ENCODE data around the gene CAPN9.

GRCh38 chr1:230768903-230769570, 21.8 kb downstream of the CAPN9 start:
- TF ChIP-seq CTCF (IDR thresholded peaks at IDR 0.05), result no peak
- no peak for TF ChIP-seq EZH2 (IDR thresholded peaks at IDR 0.05)
- TF ChIP-seq EZH2phosphoT487 (IDR thresholded peaks at IDR 0.05), result no peak

Data from neural progenitor cell (in vitro differentiated cells).